HCT116 (cell line): Measurements from ENCODE around the gene PAMR1.

ENCODE experiments used
- POLR2A ChIP-seq: IDR thresholded peaks from 2 replicates; pipeline ENCODE4 v1.7.0; 2011; ENCODE audit warnings: borderline replicate concordance; ENCODE audit not compliant: insufficient read depth, insufficient read length; ENCODE audit errors: extremely low read depth
- TF ChIP-seq, protein P1 (sequence below), 3 experiments: fragments of 200-600 bp in 1 of 3; sonication (generic) in 1 of 3; IDR thresholded peaks in 2 of 3; conservative IDR thresholded peaks in 1 of 3; 2 replicates each; pipeline ENCODE4 v1.5.1; 2012 to 2017; ENCODE audit warnings: low read depth in 2 of 3, low read length in 2 of 3, antibody characterized with exemption in 1 of 3, borderline replicate concordance in 1 of 3, control low read depth in 1 of 3, mild to moderate bottlenecking in 1 of 3, mixed read lengths in 1 of 3, mixed run types in 1 of 3, moderate library complexity in 1 of 3; ENCODE audit not compliant: insufficient read depth in 1 of 3

DNA sequence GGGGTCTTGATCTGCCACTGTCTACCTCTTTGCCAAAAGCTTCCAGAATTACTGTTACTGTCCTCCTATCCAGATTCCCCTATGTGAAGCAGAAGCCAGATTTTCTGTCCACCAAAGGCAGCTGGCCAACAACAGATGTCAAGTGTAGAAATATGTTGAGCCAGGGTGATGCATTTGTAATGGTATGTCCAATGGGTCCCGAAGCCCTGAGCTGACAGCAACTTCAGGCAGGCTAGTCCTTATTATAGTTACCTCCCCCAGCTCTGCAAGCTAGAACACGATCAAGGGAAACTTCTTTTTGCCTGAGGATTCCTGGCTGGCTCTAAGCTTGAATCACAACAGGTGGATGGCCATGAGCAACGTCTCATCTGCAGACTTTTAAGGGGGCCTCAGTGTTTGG, 10.2 kb downstream of the PAMR1 start:
- TF ChIP-seq, protein P1, sequence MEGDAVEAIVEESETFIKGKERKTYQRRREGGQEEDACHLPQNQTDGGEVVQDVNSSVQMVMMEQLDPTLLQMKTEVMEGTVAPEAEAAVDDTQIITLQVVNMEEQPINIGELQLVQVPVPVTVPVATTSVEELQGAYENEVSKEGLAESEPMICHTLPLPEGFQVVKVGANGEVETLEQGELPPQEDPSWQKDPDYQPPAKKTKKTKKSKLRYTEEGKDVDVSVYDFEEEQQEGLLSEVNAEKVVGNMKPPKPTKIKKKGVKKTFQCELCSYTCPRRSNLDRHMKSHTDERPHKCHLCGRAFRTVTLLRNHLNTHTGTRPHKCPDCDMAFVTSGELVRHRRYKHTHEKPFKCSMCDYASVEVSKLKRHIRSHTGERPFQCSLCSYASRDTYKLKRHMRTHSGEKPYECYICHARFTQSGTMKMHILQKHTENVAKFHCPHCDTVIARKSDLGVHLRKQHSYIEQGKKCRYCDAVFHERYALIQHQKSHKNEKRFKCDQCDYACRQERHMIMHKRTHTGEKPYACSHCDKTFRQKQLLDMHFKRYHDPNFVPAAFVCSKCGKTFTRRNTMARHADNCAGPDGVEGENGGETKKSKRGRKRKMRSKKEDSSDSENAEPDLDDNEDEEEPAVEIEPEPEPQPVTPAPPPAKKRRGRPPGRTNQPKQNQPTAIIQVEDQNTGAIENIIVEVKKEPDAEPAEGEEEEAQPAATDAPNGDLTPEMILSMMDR (IDR thresholded peaks at IDR 0.05 in 2 of 3, conservative IDR thresholded peaks at IDR 0.05 in 1 of 3; ENCODE audit: borderline replicate concordance in 1 of 3, insufficient read depth in 1 of 3, low read depth in 2 of 3, low read length in 2 of 3): no peak
- no peak for TF ChIP-seq POLR2A
